NT2/D1 (cell line): Measurements from ENCODE around the gene KCNG1.

Experiments used
- DNase-seq: peaks from one replicate; pipeline ENCODE4 v3.0.0-alpha.2; 2011; ENCODE audit warnings: low read depth, low spot score
- H3K27me3 ChIP-seq: 2 replicates; pipeline ENCODE4 v1.6.0; 2011; ENCODE audit warnings: mild to moderate bottlenecking; ENCODE audit not compliant: insufficient read length, insufficient read depth
- H3K36me3 ChIP-seq: 2 replicates; pipeline ENCODE4 v1.6.1; 2011; ENCODE audit warnings: mild to moderate bottlenecking, low read length, mixed read lengths; ENCODE audit not compliant: insufficient read depth, insufficient read length
- H3K4me1 ChIP-seq: 2 replicates; pipeline ENCODE4 v1.5.1; 2011; ENCODE audit not compliant: insufficient read depth, insufficient read length
- H3K4me3 ChIP-seq: 2 replicates; pipeline ENCODE4 v1.5.1; 2011; ENCODE audit warnings: low read depth; ENCODE audit not compliant: insufficient read length
- H3K9ac ChIP-seq: 2 replicates; pipeline ENCODE4 v1.6.0; 2011; ENCODE audit warnings: low read depth; ENCODE audit not compliant: insufficient read length
- H3K9me3 ChIP-seq: 2 replicates; pipeline ENCODE4 v1.5.1; 2011; ENCODE audit warnings: mild to moderate bottlenecking, low read length; ENCODE audit not compliant: insufficient read depth
- SUZ12 ChIP-seq: IDR thresholded peaks from 2 replicates; pipeline ENCODE4 v1.6.1; 2011; ENCODE audit not compliant: insufficient read length, insufficient read depth; ENCODE audit errors: extremely low read depth
- YY1 ChIP-seq: IDR thresholded peaks from 2 replicates; pipeline ENCODE4 v1.6.1; 2011; ENCODE audit not compliant: insufficient read length, insufficient read depth
- ZNF274 ChIP-seq: IDR thresholded peaks from 2 replicates; pipeline ENCODE4 v1.6.1; 2011; ENCODE audit warnings: mild to moderate bottlenecking, low read depth, low read length

Gene KCNG1

GRCh38 chr20:51034988-51035656 is 12.2 kb upstream of the KCNG1 start:
- no peak overlapping the region for H3K9ac ChIP-seq
- peaks cover 7% of the 10 kb centered on the region; the same call in 1 of the 2 replicates for H3K9me3 ChIP-seq
- no peaks in the 10 kb centered on the region for H3K36me3 ChIP-seq
- TF ChIP-seq SUZ12 = no peak
- TF ChIP-seq ZNF274 = no peak
- TF ChIP-seq YY1 = no peak
- no peaks in the 10 kb centered on the region for H3K27me3 ChIP-seq
- peaks cover 13% of the 10 kb centered on the region for H3K4me1 ChIP-seq
- no peak for DNase-seq
- no peak overlapping the region for H3K4me3 ChIP-seq

- no peak for DNase-seq
- H3K9me3 ChIP-seq = peaks cover 7% of the 10 kb centered on the region; the same call in 1 of the 2 replicates
- H3K27me3 ChIP-seq = no peaks in the 10 kb centered on the region
- H3K36me3 ChIP-seq = no peaks in the 10 kb centered on the region
- H3K9ac ChIP-seq = no peak overlapping the region
- H3K4me3 ChIP-seq = no peak overlapping the region
- TF ChIP-seq ZNF274 (no peak), SUZ12 (no peak), YY1 (no peak)
- peaks cover 13% of the 10 kb centered on the region for H3K4me1 ChIP-seq
Measured at GRCh38 chr20:51034476-51034875, 11.6 kb upstream of the KCNG1 start.

GRCh38 chr20:51029963-51030920 is 7.3 kb upstream of the KCNG1 start:
- no peak overlapping the region for H3K4me3 ChIP-seq
- peaks cover 7% of the 10 kb centered on the region; the same call in 1 of the 2 replicates for H3K9me3 ChIP-seq
- no peak for DNase-seq
- peaks cover 16% of the 10 kb centered on the region for H3K4me1 ChIP-seq
- no peaks in the 10 kb centered on the region for H3K36me3 ChIP-seq
- TF ChIP-seq YY1 (no peak), SUZ12 (no peak), ZNF274 (no peak)
- peaks cover 10% of the 10 kb centered on the region for H3K27me3 ChIP-seq
- H3K9ac ChIP-seq = peak overlapping the region; percentile 17

GRCh38 chr20:51029556-51029955 is 6.6 kb upstream of the KCNG1 start:
- peaks cover 10% of the 10 kb centered on the region for H3K27me3 ChIP-seq
- TF ChIP-seq YY1 (no peak), SUZ12 (no peak), ZNF274 (no peak)
- no peaks in the 10 kb centered on the region for H3K36me3 ChIP-seq
- no peak overlapping the region for H3K9ac ChIP-seq
- DNase-seq = no peak
- peaks cover 7% of the 10 kb centered on the region; the same call in 1 of the 2 replicates for H3K9me3 ChIP-seq
- H3K4me1 ChIP-seq = peaks cover 14% of the 10 kb centered on the region
- H3K4me3 ChIP-seq = no peak overlapping the region

- no peak for TF ChIP-seq SUZ12
- TF ChIP-seq YY1 = no peak
- TF ChIP-seq ZNF274 = no peak
- H3K27me3 ChIP-seq = peaks cover 18% of the 10 kb centered on the region
- no peak overlapping the region for H3K9ac ChIP-seq
- no peak for DNase-seq
- H3K36me3 ChIP-seq = no peaks in the 10 kb centered on the region
- peaks cover 7% of the 10 kb centered on the region; the same call in 1 of the 2 replicates for H3K9me3 ChIP-seq
- H3K4me1 ChIP-seq = peaks cover 13% of the 10 kb centered on the region
- no peak overlapping the region for H3K4me3 ChIP-seq
Measured at GRCh38 chr20:51028616-51029212, 5.8 kb upstream of the KCNG1 start.

GRCh38 chr20:51027035-51027795 is 4.3 kb upstream of the KCNG1 start:
- no peak overlapping the region for H3K4me3 ChIP-seq
- H3K9me3 ChIP-seq = peaks cover 4% of the 10 kb centered on the region; the same call in 1 of the 2 replicates
- H3K36me3 ChIP-seq = no peaks in the 10 kb centered on the region
- no peak overlapping the region for H3K9ac ChIP-seq
- TF ChIP-seq YY1 = no peak
- no peak for TF ChIP-seq SUZ12
- TF ChIP-seq ZNF274 = no peak
- H3K27me3 ChIP-seq = peaks cover 27% of the 10 kb centered on the region
- no peak for DNase-seq
- H3K4me1 ChIP-seq = peaks cover 17% of the 10 kb centered on the region
